UCSD-AML1 (cell line): ENCODE results near the gene JAKMIP1.

Source experiments
- DNase-seq: peaks from one replicate; lab custom pipeline; 2025; ENCODE audit not compliant: unreplicated experiment; lab: John Stamatoyannopoulos, UW

JAKMIP1 gene

DNA sequence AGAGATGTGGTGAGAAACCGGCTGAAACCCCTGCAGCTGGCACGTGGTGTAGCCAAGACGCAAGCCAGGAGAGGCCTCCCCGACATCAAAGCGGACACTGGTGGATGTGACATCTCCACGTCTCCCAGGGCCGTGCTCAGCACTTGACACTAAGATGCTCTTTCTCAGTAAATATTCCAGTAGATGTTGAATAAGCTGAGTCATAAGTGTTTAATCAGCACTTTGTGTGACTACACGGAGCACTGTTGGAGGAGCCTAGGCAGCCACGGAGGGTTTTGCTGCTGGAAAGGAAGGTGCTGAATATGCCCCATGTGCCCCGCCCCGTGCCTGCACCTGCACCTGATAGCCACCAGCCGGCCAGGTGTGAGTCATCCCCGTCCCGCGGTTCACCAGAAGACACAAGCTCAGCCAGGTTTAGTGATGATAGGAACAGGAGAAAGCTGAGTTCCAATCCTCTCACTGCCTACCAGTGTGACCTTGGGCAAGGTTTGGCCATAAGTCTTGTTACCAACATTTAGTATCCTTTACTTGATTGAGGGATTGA is 153.1 kb downstream of the JAKMIP1 start:
- DNase-seq: no peak

DNA sequence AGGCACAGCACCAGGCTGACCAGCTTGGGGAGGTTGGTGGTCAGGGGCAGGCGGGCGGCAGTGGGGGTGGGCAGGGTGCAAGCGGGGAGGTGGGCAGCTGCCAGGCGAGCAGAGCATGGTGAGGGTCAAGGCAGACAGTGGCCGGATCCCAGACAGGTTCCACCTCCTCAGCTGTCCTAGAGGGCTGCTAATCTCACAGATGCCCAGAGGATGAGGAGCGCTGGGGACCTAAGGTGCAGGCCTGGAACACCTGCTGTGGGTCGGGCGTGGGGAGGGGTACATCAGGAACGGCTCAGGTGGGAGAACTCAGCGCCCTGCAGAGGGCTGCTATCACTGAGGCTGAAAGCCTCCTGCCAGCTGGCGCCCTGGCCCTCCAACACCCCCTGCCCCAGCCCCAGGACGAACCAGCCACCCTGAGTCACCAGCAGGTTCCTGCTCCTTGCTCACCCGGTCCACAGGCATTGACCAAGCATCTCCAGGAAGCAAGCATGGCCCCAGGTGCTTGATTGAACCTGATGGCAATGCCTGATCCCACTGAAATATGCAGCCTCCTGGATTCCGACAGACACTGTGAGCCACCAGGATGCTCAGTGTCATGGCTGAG is 153.7 kb downstream of the JAKMIP1 start:
- no peak for DNase-seq

DNA sequence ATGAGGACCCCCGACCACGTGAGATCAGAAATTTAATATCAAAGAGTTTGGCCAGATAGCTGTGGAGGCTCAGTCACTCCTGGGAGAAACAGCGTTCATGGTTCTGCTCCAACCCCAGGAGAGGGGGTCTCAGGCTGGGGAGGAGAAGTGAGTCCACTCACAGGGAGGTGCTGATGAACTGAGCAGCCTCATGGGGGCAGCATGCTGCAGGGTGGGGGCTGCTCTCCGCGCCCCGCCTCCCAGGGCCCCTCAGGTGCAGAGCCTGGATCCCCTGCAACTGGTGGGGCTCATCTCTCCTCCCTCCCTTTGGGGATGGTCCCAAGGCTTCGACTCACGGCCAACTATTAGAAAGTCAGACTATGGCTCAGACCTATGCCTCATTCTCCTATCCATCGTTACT is 155.5 kb downstream of the JAKMIP1 start:
- DNase-seq: no peak

DNA sequence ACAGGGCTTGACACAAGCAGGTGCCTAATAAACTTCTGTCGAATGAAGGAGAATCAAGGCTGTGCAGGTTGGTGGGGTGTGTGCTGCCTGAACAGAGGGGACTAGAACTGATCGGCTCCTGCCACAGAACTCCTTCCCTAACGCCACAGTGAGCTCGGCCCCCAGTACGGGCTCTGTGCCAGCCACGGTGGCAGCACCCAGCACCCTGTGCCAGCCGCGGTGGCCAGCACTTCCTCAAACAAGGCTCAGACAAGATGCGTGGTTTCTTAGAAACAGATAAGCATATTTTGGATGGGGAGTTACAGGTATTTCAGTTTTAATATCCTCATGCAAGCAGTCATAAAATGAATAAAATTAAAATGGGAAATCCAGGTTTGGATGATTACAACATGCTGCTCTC is 156.1 kb downstream of the JAKMIP1 start:
- no peak for DNase-seq

DNA sequence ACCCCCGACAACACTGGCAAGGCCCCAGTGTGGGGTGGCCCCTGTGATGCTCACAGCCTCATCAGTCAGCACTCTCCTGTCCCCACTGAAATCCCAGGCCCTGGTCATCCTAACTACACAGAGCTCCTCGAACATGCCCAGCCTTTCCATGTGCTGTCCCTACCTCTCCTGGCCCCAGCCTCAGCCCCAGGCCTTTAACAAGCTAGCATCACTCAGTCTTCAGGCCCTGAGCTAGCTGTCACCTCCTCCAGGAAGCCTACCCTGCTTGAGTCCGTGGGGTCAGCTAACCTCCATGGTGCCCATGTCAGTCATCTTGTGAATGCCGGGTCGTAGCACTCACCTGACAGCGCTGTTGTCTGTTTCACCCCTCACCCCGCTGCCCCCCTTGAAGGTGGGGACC is 156.5 kb downstream of the JAKMIP1 start:
- no peak for DNase-seq

DNA sequence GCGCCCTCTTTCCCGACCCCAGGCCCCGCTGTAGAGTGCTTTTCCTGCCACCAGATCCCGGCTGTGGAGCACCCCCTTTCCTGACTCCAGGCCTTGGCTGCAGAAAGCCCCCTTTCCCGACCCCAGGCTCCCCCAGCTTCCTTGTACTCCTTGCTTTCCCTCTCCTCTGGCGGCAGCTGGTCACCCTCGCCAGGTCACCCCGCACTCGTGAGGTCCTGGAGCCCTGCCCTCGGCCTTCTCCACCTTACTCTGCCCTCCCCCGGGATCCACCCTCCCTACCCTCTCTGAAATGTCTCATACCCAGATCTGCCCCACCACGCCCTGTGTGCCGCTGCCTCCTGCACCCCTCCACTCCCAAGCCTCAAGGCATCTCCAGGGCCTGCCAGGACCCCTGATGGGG is 157.2 kb downstream of the JAKMIP1 start:
- DNase-seq: no peak

DNA sequence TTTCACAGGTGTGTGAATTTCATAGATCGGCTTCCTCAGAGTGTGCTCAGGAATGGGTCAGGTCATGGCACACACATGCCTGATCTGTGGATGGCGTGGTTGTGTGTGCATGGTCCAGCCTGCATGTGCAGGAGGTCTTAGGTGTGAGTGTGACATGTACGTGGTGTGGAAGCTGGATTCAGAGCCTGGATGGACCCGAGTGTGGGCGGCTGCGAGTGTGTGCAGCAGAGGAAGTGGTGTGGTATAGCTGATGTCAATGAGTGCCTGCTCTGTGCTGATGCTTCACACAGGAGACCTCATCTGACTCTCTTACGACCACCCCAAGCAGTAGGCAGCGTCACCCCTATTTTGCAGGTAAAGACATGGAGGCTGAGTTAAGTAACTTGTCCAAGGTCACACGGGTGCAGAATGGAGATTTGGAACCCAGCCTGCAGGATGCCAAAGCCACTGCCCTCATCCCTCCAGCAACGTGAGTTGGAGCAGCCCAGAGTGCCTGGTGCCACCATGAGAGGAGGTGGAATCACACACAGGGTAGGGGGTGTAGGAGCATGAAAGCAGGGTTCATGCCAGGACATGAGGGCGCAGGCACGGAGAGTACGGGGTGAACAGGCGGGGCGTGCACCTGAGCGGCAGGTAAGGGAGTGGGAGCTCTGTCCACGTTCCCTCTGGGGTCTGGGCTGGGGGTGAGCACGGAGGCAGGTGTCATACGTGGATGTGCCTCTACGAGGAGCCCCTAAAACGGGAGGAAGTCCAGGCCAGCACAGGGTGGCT is 157.9 kb downstream of the JAKMIP1 start:
- DNase-seq: no peak

DNA sequence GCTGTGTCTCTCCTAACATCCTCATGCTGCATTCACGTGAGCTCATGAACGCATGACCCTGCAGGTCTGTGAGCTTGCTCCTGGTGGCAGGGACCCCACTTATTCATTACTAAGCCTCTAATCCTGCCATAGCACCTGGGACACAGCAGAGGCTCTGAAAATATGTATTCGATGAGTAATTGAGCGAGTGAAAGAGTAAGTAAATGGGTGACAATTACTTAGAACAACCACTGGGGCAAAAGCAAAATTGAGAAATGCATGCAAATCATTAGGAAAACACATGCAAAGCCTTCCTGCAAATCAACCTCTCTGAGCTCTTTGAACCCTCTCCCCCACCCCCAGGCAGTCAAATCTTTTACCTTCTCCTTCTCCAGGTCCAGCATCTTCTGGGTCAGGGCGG is 158.5 kb downstream of the JAKMIP1 start:
- no peak for DNase-seq

DNA sequence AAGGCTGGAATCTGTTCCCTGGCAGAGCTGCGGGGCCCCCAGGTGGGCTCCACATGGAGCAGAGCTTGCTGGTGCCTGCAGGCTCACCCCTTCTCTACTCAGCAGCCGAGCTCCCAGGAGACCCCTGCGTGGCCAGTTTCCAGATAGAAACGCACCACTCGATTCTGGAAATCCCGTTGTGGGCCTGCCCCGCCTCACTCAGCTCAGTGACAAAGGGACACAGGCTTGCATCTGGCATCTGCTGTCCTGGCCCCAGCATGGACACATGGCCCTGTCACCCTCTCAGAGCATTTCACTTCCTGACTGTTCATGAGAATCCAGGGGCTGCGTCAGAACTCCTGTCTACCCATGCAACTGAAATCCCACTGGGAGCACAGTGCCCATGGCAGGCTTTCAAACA is 161.6 kb downstream of the JAKMIP1 start:
- no peak for DNase-seq

DNA sequence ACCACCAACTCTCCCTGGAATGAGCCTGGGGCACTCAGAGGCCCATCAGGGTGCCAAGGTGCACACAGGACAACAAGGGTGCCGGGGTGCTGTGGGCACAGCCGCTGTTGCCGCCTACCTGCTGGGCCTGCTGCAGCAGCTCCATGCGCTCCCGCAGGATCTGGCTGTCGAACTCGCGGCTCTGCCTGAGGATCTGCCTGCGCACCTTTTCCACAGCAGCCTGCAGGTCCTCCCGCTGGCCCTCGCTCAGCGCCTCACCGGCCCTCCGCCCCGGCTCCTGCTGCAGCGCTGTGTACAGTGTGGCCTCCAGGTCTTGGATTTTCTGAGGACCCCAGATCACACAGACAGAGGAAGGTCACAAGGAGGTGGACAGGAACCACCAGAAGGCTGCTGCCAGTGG is 164.6 kb downstream of the JAKMIP1 start:
- DNase-seq: no peak

DNA sequence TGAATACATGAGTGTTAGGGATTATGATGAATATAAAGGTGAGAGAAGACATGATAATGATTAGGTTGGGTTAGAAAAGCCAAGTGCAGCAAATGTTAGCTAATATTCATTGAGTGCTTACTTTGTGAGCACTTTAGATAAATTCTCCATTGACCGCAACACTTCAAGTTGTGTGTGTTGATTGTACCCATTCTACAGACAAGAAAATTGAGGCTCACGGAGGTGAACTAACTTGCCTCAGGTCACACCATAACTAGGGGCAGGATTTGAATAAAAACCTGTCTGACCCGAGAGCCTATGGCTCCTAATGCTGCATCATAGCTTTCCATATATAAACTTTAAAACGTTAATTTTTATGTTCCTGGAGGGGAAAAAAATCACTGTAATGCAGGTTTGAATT is 167.0 kb downstream of the JAKMIP1 start:
- no peak for DNase-seq

DNA sequence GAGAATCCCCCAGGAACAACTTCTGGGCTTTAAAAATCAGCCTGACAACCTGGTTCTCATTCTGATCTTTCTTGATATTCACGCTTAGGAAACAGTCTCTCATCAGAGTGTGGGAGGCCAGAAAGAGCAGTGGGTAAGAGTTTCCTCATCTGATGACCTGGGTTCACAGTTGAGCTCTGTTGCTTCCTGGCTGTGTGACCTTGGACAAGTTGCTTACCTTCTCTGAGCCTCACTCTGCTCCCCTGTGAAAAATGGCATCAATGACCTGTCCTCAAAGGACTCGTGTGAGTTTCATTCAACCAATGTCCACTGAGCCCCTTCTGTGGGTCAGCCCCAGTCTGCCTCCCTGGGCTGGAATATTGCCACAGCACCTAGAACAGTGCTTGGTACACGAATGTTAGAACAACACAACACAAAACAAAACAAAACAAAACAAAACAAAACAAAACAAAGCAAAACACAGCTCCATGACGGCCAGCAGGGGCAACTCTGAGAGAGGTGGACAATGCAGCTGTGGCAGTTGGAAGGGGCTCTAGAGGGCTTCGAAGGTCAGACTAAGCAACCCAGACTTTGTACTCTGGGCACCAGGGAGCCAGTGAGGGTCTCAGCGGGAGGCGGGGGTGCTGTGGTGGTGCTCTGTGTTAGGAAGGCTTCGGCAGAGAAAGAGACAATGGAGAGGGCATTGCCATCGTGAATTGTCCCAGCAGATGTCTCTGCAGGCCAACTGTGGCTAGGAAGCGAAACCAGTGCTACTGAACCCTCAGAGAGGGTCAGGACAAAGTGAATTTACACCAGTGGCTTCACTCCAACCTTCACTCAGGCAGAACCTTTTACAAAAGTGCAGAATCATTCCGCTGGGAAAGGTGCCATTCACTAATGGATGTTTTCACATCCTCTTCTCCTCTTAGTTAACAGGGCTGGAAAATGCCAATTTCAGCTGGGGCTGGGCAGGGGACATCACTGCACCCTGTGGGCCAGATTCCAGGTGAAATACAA is 167.8 kb downstream of the JAKMIP1 start:
- DNase-seq: no peak

DNA sequence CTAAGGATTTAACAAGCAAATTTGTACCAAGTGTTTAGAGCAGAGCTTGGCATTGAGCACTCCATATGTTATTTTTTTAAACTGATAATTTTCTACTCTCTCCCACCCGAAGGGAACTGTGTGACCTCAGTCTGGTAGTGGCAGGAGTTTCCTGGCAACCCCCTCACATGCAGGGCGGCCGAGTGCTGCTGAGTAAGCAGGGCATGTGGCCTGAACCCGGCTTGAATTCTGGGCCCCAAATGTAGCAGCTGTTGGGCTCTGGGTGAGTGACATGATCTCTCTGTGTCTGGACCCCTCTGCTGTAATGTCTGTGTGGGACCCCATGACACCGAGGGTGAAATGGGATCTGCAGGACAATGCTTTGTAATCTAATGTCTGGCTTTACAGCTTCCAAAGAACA is 168.5 kb downstream of the JAKMIP1 start:
- DNase-seq: no peak

DNA sequence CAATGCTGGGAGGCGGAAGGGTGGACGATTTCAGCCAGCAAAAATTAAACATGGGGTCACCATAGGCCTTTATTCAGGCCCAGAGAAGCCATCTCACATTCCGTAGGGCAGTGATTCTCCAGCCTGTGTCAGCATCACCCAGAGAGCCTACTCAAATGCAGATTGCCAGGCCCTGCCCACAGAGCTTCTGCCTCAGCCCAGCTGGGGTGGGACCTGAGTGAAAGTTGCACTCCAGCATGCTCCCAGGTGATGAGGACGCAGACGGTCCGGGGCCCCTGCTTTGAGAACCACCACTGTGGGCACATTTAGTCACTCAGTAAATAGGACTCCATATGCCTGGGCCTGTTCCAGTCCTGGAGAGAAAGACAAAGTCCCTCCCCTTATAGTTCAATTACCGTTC is 169.7 kb downstream of the JAKMIP1 start:
- no peak for DNase-seq

DNA sequence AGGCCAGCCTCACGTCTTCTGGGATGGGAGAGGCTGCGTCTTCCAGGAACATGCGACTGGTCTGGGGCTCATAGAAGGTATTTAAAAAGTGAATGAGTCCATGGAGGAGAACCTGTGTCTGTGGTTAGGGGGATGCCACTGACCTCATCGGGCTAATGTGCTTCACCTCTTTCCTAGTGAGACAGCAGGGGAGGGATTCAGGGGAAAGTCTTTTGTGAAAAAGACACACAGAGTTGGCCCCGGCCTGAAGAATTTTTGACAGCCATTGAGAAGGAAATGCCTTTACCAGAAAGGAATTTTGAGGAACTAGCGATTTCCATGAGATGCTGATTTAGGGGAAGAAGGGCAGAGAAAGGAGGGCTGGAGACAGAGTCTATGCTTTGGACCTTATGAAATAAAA is 171.1 kb downstream of the JAKMIP1 start:
- DNase-seq: no peak

DNA sequence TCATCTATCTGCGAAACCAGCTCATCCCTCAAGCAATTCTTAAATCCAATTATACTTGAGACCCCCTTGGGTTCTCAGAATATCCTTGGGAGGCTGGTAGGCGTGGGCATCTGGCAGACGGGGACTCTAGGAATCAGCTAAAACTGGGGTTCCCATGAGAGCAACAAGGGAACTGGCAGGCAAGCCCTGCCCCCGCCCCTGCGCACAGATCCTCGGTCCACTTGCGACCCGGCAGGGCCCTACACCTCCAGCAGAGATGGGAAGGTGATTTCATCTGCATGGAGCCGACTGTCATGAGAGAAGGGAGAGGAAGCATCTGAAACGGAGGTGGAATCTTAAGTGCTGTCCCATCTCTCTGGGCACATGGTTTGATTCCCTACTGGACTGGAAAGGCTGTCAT is 172.2 kb downstream of the JAKMIP1 start:
- no peak for DNase-seq

DNA sequence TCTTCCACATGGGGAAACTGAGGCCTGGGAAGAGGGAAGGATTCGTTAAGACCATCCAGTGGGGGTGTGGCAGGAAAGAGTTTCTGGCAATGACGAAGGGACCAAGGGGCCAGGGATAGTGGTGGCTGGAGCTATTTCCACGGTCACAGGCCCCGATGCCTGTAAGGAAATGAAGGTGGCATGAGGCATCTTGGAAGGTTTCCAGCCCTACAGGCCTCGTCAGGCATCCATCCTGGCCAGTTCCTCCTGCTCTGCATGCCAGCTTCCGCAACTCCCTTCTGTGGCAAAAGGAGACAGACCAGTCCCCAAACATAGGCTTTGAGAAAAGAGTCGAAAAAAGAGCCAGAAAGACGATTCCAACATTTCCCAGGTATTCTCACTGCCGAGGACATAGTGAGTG is 173.0 kb downstream of the JAKMIP1 start:
- DNase-seq: no peak

DNA sequence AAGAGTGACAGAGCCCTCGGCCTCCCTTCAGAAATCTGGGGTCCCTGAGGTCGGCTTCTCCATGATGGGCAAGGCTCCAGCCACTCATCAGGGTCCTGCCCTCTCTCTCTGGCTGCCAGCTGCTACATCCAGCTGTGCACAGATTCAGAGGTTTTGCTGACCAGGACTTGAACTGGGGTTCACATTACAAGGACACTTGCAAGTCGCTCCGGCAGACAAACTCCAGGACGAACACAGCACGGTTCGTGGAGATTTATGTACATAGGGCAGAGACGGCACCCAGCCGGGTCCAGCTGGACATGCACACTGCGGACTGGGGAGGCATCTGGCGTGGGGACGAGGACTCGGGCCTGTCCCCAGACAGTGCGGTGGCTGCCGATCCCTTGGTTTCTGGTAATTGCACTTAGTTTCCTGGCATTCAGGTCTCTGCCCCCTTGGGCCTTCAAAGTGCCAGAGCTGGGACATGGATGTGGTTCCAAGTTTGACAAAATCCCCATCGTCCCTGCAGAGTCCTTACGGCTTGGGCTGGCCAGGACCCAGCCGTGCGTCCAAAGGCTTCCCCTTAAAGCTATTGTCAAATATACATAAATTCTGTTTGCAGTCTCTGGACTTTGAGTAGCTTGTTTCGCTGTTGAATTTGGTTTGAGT is 175.9 kb downstream of the JAKMIP1 start:
- DNase-seq: no peak

DNA sequence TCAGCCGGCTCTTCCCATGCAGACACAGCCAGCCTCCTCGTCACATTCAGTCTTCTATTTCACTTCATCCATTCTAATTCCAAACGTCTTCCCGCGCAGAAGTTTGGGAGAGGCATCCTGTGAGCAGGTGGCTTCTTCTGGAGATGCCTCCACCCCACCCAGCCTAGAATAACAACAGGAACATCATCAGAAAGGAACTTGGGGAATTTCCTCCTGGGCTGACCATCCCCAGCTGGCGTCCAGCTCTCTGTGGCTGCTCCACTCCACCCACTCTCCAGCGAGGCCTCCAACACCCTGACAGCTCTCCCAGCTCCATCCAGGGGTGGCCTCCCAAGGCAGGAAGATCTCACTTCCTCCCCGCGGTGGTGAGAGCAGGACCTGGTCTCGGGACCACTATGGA is 176.6 kb downstream of the JAKMIP1 start:
- DNase-seq: no peak

DNA sequence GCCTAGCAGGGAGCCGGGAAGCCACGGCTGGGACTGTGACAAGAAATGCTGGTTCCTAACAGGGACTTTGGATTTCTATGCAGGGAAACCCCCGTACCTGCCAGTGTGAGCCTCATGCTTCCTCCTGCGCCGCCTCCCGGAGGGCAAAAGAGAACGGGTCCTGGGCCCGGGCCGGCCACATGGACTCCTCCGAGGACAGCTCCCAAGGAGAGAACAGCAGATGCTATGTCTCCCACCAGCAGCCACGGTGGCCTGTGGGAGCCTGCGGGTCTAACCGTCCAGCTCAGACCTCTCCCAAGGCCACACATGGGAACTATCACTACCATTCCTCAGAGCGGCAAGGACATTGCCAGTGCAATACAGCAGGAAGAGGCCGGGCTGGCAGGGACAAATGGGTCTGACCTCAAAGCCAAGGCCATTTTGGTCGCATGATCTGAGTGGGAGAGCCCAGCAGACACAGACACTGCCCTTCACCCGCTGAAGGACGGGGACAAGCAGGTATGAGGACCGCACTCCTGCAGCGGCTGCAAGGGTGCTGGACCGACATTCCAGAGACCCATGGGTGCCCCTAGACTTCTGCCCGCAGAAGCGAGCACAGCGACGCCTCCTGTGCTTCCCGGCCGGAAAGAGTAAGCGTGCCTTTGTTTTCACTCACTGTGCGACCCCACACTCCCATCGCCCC is 177.6 kb downstream of the JAKMIP1 start:
- DNase-seq: no peak
